Omental fat pad (tissue), 4 donors: ENCODE data around the gene ZSWIM3. TPM values are rescaled to one million over a fixed set of nuclear protein-coding genes. Genes with fewer than 3 reads are reported as not detected.
A peak's percentile ranks its signal among the peaks of the same experiment; 100 is the strongest.

ENCODE experiments used
- ATAC-seq: fragments of 150-250 bp; one replicate; pipeline ENCODE4 v1.9.1; 2016; ENCODE audit warnings: mild to moderate bottlenecking, moderate library complexity; ENCODE audit not compliant: low FRiP score
- DNase-seq: peaks from one replicate; pipeline ENCODE4 v3.0.0-alpha.2; 2019; ENCODE audit warnings: low spot score
- total RNA-seq, 4 donors: library from RNA; depleted of rRNA; stranded (reverse); fragments of >200 nt; gene quantifications; one replicate each; pipeline ENCODE4 v1.1.0, GENCODE V29; 2016
- TF ChIP-seq, protein P1 (sequence below), 3 donors: fragments of 450-650 bp; IDR thresholded peaks; one replicate each; pipeline ENCODE4 v1.5.1; 2016 to 2017; ENCODE audit warnings: antibody characterized with exemption in 3 of 3, mild to moderate bottlenecking in 3 of 3, moderate library complexity in 2 of 3

Gene ZSWIM3
- total RNA-seq, 4 donors from 2014 or later, result 2.3 to 5.0 (median 3.1) TPM

DNA sequence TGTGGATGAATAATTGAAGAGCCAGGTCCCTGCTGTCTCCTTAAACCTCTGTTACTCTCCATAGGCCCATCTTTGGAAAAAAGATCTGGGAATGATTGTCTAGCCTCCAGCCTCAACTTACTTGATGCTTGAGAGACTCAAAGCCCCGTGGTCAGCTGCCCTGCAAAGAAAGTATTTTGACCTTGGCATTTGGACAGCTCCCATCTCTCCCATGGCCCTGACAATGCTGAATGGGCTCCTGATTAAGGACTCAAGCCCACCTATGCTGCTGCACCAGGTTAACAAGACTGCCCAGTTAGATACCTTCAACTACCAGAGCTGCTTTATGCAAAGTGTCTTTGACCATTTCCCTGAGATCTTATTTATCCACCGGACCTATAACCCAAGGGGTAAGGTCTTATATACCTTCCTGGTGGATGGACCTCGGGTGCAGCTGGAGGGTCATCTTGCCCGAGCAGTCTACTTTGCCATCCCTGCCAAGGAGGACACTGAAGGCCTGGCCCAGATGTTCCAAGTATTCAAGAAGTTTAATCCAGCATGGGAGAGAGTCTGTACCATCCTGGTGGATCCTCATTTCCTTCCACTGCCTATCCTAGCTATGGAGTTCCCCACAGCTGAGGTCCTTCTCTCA is 25.2 kb downstream of the ZSWIM3 start:
- no peak for DNase-seq
- TF ChIP-seq, protein P1, sequence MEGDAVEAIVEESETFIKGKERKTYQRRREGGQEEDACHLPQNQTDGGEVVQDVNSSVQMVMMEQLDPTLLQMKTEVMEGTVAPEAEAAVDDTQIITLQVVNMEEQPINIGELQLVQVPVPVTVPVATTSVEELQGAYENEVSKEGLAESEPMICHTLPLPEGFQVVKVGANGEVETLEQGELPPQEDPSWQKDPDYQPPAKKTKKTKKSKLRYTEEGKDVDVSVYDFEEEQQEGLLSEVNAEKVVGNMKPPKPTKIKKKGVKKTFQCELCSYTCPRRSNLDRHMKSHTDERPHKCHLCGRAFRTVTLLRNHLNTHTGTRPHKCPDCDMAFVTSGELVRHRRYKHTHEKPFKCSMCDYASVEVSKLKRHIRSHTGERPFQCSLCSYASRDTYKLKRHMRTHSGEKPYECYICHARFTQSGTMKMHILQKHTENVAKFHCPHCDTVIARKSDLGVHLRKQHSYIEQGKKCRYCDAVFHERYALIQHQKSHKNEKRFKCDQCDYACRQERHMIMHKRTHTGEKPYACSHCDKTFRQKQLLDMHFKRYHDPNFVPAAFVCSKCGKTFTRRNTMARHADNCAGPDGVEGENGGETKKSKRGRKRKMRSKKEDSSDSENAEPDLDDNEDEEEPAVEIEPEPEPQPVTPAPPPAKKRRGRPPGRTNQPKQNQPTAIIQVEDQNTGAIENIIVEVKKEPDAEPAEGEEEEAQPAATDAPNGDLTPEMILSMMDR (IDR thresholded peaks at IDR 0.05), result no peak
- ATAC-seq, result no peak

DNA sequence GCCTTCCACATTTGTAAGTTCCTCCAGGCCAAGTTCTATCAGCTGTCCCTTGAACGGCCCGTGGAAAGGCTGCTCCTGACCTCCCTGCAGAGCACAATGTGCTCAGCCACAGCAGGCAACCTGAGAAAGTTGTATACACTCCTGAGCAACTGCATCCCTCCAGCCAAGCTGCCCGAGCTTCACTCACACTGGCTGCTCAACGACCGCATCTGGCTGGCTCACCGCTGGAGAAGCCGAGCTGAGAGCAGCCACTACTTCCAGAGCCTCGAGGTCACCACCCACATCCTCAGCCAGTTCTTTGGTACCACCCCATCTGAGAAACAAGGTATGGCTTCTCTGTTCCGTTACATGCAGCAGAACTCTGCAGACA is 25.7 kb downstream of the ZSWIM3 start:
- no peak for ATAC-seq
- TF ChIP-seq, protein P1 (IDR thresholded peaks at IDR 0.05), result no peak

DNA sequence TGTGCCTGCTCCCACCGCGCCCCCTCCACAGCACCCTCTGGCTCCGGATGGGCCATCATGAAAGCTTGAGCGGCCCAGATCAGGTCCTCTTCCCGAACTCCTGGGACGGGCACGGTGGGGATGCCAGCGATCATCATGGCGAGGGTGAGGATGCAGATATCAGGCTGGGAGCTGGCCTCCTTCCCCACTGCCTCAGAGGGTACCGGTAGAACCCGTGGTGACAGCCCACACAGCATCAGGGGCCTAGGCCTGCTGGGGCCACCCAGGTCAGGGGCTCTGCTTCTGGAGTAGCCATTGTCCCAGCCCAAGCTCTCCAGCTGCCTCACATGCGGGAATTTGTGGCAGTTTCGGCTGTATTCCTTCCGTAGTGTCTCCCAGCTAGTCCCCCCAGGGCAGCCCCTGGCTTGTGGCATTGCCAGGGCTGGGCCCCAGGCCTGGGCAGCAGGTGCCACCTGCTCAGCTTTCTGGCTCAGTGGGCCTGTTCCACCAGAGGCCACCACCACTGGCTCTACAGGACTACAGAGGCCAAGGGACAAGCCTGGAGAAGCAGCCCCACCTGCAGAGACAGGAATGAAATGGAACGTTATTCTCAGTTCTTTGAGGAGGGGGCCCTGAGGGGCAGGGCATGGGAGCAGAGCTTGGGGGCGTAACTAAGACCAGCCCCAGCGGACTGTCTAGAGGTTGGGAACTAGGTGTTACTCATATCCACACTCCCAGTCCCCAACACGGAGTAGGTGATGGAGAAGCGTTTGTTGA is 29.4 kb downstream of the ZSWIM3 start:
- DNase-seq (no peak), ATAC-seq (no peak)

More for the DNA sequence above, 25.7 kb downstream of the ZSWIM3 start:
- DNase-seq, result no peak

DNA sequence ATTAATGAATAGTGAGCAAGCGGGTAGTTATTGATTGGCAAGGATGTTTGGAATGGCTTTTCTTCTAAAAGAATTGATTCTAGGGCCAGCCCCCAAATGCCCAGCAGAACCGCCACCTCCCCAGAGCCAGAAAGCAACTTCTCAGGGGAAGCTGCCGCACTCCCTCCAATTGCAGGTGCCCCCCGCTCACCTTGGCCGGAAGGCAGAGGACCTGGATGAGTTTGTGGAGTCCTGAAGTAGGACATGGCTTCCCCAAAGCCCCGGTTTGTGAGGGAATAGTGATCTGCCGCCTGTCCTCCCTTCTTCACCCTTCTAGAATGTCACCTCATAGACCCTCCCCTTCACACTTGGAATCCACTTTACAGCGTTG is 29.9 kb downstream of the ZSWIM3 start, which contains the start of gene SPATA25:
SPATA25 (minus strand) TSS at position 277 of the 370 bp plus-strand sequence; CDS start at position 245, 32 bp downstream.
- TF ChIP-seq, protein P1 (IDR thresholded peaks at IDR 0.05), result no peak
- DNase-seq, result no peak
- no peak for ATAC-seq

More for the DNA sequence above, 29.4 kb downstream of the ZSWIM3 start:
- TF ChIP-seq, protein P1 (IDR thresholded peaks at IDR 0.05), result no peak

DNA sequence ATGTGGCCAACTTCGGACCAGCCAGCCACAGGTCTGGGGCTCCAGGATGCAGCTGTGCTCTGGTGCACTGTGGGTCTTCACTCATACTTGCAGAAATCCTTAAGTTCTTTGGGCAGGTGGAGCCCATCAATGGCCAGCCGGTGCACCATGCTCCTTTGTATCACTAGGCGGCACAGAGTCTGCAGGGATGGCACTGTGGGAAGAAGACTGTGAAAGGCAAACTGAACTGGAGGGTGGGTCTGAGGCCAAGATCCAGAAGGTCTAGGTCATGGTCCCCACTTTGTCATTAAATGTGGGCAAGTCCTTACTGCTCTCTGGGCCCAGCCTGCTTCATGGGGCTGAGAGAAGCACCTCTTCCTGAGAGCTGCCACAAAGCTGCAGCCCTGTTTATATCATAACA is 31.3 kb downstream of the ZSWIM3 start:
- DNase-seq, result no peak
- ATAC-seq, result no peak
- TF ChIP-seq, protein P1 (IDR thresholded peaks at IDR 0.05), result no peak

DNA sequence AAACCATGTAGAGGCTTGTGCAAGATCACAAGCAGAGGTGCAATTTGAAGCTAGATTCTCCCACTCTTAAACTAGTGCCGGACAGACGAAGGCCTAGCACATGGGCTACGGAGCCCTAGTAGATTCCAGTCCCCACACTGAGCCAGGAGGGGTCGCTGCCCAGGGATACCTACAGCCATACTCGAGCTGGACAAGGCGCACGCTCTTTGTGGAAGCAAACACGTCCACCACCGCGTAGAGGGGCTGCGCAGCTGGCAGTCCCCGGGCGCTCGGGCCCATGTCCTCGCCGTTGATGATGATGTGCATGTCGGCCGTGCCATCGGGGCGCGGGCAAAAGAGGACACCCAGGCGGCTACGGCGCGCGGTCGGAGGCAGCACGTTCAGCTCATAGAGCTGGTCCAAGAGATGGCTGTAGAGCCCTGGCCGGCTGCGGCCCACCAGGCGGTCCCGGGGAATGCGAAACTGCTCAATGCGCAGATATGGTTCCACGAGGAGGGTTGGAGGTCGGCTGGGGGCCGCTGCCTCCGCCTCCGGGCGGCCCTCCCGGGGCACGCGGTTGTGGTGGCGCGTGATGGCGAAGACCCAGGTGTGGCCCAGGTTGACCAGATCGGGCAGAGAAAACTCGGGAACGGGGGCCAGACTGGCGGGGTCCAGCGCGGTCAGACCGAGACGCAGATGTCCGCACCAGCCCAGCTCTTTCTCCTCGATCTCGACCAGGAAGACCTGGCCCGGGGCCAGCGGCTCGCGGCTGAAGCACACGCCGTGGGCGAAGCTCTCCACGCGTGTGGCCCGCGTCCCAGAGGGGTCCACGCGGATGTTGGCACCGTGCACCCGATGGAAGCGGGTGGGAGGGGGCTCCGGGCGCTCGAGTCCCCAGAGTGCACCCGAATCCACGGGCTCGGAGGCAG is 32.9 kb downstream of the ZSWIM3 start:
- DNase-seq (peak; percentile 80), ATAC-seq (peak; percentile 83)
- TF ChIP-seq, protein P1 (IDR thresholded peaks at IDR 0.05), result peak in 1 of 3 donors; percentile 31
